Fibroblast of lung (primary cell): ENCODE results near the gene NR1D2.

Source experiments
- CTCF ChIP-seq, 2 donors: IDR thresholded peaks in 1 of 2; conservative IDR thresholded peaks in 1 of 2; 1 replicate in 1 of 2; 2 replicates in 1 of 2; pipeline ENCODE4 v1.5.1; 2011 to 2012; ENCODE audit warnings: low read length in 2 of 2, control low read depth in 1 of 2, inconsistent platforms in 1 of 2, low read depth in 1 of 2, mild to moderate bottlenecking in 1 of 2
- EZH2 ChIP-seq: IDR thresholded peaks from 2 replicates; pipeline ENCODE4 v1.5.1; 2012; ENCODE audit warnings: low read length, control low read depth, mild to moderate bottlenecking; ENCODE audit errors: missing control alignments

GRCh38 chr3:23920151-23920655 is 24.9 kb upstream of the NR1D2 start:
- TF ChIP-seq CTCF (conservative IDR thresholded peaks at IDR 0.05 in 1 of 2, IDR thresholded peaks at IDR 0.05 in 1 of 2; ENCODE audit: low read depth in 1 of 2, low read length in 2 of 2) (no peak), EZH2 (no peak)
